Vagina (tissue), 2 donors: ENCODE results near the gene PLEKHA4.

Experiments used
- POLR2A ChIP-seq, 2 donors: fragments of 450-650 bp; IDR thresholded peaks; one replicate each; pipeline ENCODE4 v1.6.1; 2017; ENCODE audit warnings: antibody characterized with exemption in 2 of 2, mild to moderate bottlenecking in 2 of 2, moderate library complexity in 2 of 2
- POLR2AphosphoS5 ChIP-seq, 2 donors: sonication (generic); formaldehyde crosslinking; IDR thresholded peaks; one replicate each; pipeline ENCODE4 v1.9.0; 2017; ENCODE audit warnings: antibody characterized with exemption in 2 of 2, mild to moderate bottlenecking in 2 of 2, low read depth in 1 of 2; ENCODE audit not compliant: insufficient read depth in 1 of 2
- TF ChIP-seq, protein P1 (sequence below), 3 experiments: fragments of 450-650 bp in 2 of 3; fragments of 200-600 bp in 1 of 3; sonication (generic) in 1 of 3; IDR thresholded peaks; one replicate each; pipeline ENCODE4 v1.5.1; 2017 to 2019; ENCODE audit warnings: antibody characterized with exemption in 3 of 3, mild to moderate bottlenecking in 2 of 3, moderate library complexity in 2 of 3

GRCh38 chr19:48841571-48841970 lies 26.8 kb downstream of the PLEKHA4 start:
- TF ChIP-seq POLR2A (IDR thresholded peaks at IDR 0.05), result no peak
- TF ChIP-seq, protein P1, sequence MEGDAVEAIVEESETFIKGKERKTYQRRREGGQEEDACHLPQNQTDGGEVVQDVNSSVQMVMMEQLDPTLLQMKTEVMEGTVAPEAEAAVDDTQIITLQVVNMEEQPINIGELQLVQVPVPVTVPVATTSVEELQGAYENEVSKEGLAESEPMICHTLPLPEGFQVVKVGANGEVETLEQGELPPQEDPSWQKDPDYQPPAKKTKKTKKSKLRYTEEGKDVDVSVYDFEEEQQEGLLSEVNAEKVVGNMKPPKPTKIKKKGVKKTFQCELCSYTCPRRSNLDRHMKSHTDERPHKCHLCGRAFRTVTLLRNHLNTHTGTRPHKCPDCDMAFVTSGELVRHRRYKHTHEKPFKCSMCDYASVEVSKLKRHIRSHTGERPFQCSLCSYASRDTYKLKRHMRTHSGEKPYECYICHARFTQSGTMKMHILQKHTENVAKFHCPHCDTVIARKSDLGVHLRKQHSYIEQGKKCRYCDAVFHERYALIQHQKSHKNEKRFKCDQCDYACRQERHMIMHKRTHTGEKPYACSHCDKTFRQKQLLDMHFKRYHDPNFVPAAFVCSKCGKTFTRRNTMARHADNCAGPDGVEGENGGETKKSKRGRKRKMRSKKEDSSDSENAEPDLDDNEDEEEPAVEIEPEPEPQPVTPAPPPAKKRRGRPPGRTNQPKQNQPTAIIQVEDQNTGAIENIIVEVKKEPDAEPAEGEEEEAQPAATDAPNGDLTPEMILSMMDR (IDR thresholded peaks at IDR 0.05), result no peak
- TF ChIP-seq POLR2AphosphoS5 (IDR thresholded peaks at IDR 0.05; ENCODE audit: insufficient read depth in 1 of 2, low read depth in 1 of 2), result no peak
